HL-60/S4 treated with retinoic acid at 250 ng/mL for 4 days and 3 days (cell line): ENCODE results near the gene TMEM18.
"Not testable (repeated sequence)": the region's sequence is repeated elsewhere in the genome, so short reads cannot be mapped to it uniquely, and the experiment has no call there.

Experiments
- in situ Hi-C: fragments of 300-500 bp; cut with MboI; formaldehyde crosslinking; loops from 2 replicates; pipeline ENCODE4 v1.7.0; 2022; ENCODE audit warnings: low sequenced_read_pairs

Gene TMEM18

DNA sequence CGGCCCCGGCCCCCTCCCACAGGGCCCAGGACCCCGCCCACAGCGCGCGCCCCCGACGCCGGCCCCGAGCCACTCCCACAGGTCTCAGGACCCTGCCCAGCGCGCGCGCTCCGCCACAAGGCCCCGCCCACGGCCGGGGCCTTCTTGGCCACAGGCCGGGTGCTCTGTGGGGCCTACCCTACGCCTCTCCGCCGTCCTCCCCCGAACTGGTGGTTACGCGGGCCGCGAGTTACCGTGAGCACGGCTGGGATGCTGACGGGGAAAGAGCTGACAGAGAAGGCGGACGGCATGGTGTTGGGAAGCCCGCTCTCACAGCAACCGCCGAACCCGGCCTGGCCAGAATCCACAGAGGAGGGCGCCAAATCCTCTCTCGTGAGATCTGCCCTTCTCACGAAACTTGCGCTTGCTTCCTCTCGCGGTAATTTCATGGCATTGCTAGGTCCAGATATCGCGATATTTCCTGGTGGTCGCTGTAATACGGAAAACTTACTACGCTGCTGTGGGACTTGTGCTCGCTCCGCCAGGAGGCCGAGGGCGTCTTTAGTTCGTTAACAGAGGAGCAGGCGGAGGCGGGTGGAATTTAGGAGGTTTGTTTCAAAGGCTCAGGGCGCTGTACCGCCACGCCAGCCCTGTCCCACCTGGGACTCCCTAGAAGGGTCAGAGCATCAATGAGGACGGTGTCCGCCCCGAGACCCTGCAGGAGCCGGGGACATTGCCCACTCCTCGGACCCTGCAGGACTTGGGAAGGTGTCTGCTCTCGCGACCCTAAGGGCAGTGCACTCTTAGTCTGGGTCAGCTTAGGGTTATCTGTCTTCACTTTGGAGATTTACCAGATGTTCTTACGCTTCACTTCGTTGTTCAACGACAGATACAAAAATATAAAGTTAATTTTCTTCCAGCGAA, at the start of gene TMEM18:
TMEM18 (minus strand) TSS at position 351 of the 903 bp plus-strand sequence; CDS start at position 290, 61 bp downstream.
- in situ Hi-C loops, result no loop called here

DNA sequence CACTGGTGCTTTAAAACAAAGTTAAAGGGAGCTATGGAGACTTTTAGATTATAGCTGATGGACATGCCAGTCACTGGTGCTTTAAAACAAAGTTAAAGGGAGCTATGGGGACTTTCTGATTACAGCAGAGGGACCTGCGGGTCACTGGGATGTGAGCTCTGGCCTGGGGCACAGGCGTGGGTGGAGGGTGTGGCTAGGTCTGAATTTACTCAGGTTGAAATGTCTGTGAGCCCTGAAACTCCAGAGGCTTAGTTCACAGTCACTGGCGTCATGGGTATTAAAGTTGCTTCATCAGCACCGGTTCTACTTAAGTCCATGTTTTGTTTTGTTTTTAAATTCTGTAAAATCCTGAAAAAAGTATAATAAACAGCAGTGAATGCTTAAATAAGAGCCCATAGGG, 49.0 kb upstream of the TMEM18 start:
- in situ Hi-C loops, result no loop called here

GRCh38 chr2:725468-725867, 48.3 kb upstream of the TMEM18 start:
- in situ Hi-C loops, result no loop called here

DNA sequence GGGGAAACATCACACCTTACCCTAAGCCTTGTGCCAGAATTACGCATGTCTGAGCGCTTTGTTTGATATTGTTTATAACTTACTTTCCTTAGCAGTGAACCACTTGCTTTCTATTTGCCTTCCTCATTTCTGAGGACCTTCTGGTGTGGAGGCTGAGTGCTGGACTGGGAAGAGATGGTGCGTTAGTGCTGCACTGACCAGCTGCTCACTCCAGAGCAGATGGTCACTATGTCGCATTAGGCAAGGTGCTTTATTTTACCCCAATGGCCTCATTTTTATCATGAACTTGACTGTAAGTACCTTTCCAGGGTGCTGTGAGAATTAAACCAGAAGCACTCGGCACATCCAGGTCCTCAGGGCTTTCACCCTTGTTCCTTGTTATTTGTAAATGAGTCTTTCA, 46.6 kb upstream of the TMEM18 start:
- in situ Hi-C loops, result no loop called here

DNA sequence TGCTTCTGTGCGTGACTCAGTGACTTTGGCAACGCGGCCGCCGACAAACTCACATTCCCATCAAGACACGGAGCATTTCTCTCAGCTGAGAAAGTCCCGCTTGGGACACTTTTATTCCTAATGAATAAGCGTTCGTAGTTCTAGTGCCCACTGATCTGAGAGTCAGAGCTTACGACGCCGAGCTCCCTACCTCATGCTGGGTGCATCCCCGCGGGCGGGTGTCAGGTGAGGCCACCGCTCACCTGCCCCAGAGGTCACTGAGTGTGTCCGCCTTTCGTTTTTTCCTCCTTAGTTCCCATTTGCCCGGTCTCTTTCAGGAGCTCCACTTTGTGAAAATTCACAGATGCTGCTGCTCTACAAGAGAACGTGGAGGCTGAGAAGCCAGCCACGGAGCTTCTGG, 43.6 kb upstream of the TMEM18 start:
- in situ Hi-C loops, result no loop called here

DNA sequence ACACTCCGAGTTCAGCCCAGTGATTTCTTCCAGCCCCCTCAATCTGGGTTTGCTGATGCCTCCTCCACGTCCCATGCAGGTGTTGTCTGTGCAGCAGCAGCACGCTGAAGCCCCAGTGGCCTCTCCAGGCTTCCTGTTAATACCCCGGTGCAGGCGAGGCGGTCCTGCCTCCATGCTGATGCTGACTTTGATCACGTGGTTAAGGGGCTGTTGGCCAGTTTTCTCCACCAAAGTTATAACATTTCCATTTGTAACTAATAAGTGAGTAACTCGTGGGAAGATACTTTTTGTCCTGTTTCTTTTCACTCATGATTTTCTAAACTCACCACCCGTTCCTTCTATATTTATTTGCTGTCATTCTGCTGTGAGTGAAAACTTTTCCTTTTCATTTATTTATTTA, 42.5 kb upstream of the TMEM18 start:
- in situ Hi-C loops, result no loop called here

DNA sequence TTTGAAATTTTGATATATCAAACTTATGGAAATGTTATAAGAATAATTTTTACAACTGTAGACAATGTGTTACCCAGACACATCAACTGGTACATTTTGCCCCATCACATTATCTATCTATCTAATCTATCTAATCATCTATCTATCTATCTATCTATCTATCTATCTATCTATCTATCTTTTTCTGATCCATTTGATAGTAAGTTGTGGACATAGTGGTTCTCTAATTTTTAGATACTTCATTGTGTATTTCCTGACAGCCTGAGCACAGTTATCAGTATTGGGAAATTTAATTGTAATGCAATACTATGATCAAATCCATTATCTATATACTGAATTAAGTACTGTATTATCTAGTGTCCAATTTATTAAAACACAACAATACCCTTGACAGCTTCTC, 42.0 kb upstream of the TMEM18 start:
- in situ Hi-C loops, result no loop called here

GRCh38 chr2:717661-718060, 40.5 kb upstream of the TMEM18 start:
- in situ Hi-C loops, result no loop called here

DNA sequence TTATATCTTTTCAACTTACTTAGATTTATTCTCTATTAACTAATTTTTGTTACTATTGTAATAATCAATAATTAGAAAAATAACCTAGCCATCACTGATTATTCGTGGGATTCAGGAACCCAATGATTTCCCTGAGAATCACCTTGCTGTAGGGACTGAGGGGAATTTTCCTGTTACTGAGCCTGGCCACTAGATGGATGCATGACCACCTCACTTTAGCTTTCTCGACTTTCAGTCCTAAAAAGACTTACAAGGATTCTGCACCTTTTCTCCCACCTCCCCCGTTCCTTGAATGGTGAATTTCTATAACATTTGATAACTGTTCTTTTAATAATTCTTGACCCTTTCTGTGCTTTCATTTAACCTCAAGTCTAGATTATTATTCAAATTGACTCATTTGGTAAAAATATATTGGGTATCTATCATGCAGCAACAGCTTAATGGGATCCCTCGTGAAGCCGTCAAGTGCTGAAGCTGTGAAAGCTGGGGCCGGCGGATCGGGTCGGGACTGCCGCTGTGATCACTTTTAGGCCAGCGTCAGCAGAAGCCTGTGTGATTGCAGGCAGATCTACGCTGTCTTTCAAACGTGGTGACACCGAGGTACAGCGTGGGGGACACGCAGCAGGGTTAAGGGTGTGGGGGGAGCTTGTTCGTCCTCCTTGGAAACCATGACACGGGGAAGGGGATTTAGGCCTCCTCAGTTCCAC, 38.8 kb upstream of the TMEM18 start:
- in situ Hi-C loops, result no loop called here

GRCh38 chr2:715038-715437, 37.8 kb upstream of the TMEM18 start:
- in situ Hi-C loops, result no loop called here

DNA sequence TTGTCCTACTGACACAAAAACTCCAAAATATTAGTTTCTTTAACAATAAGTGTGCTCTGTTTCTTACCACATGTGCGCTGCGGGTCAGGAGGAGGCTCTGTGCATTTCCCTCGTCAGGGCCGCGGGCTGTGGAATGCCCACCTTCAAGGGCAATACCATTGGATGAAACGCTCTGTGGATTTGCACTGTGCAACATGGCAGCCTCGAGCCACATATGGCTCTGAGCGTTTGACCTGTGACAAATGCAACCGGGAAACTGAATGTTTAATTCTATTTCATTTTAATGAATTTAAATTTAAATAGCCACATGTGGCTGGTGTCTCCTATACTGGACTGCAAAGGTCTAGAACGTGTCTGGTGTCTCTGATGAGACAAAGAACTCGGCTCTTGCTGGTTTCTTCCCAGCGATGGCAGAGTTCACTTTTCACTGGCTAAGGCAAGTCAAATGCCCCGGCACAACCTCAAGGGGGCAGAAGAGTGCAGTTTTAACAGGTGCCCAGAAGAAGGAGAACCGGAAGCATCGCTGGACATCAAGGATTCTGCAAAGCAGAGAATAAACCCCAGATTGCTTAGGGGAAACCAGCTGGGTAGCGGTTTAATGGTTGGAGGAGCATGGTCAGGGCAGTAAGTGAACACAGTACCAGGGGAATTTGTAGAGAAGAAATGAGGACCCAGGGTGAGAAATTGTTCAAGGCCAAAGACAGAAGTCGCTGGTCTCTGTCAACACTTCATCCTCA, 37.0 kb upstream of the TMEM18 start:
- in situ Hi-C loops, result no loop called here

DNA sequence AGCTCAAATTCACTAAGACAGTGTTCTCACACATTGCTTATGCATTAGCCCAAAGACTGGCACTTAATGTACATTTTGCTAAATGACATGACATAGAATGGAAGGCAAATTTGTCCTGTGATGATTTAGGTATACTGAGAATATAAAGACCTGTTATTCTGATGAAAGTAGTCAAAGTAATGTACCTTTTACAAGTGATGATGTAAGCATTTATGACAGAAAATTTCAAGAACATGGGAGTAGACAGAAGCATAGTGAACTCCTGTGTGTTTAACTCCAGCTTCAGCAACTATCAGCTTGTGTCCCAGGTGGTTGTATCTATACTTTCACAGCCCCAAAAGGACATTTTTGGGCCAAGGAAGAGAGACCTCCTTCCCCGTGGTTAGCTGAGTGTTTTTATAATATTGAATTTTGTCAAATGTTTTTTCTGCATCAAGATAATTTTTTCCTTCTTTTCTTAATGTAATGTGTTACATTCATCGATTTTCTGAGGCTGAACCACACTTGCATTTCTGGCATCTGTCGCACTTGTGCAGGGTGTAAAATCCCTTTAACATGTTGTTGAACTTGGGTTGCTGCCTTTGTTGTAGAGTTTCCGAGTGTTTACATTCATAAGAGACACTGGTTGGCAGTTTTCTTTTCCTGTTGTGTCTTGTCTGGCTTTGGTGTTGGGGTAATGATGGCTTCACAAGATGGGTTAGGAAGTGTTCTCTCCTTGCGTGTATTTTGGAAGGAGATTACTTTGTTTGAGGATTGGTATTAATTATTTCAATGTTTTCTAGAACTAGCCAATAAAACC, 33.9 kb upstream of the TMEM18 start:
- in situ Hi-C loops, result no loop called here

DNA sequence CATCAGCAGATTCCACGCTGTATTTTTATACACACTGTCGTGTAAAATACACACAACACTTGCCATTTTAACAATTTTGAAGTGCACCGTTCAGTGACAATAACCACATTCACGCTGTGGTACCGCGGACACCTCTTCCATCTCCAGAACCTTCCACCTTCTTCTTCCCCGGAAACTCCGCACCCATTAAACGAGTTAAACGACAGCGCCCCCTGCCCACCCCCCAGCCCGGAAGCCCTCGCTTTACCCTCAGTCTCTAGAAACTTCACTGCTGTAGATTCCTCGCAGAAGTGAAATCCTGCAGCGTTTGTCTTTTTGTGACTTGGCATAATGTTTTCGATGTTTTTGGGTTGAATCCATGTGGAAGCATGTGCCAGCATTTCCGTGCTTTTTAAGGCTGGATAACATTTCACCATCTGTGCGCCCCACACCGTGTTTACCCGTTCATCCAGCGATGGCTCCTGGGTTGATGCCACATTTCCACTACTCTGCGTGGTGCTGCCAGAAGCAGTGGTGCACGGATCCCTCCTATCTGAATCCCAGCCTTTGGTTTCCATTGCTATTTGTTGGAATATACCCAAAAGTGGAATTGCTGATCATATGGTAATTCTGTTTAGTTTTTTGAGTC, 32.0 kb upstream of the TMEM18 start:
- in situ Hi-C loops, result no loop called here

- in situ Hi-C loops, result no loop called here
Measured at GRCh38 chr2:708667-709066, 31.5 kb upstream of the TMEM18 start.

DNA sequence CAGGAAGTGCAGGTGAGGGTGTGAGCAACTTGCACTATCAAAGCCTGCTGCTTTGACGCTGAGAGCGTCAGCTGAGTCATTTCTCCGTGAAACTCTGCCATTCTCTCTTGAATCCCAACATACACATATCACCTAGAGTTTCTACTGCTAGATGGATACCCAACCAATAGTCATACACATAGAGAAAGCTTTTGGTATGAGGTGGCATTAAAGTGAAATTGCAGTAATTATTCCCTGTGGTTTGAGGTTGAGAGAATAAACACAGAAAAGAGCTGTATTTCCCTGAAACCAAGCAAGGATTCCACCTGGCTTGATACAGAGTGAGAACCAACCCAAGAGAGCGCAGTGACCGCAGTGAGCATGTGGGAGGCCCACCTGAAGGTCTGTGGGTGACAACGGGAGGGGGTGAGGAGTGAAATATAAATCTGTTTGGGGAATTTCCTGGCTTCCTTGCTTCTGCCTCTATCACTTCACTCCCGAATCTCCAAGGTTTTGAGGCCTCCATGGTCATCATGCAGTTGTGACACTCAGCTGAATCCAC, 28.8 kb upstream of the TMEM18 start:
- in situ Hi-C loops, result no loop called here

GRCh38 chr2:702765-703164, 25.6 kb upstream of the TMEM18 start:
- in situ Hi-C loops, result not testable (repeated sequence)

- in situ Hi-C loops, result no loop called here
Measured at GRCh38 chr2:696999-697627, 19.9 kb upstream of the TMEM18 start.

GRCh38 chr2:696463-696862, 19.3 kb upstream of the TMEM18 start:
- in situ Hi-C loops, result no loop called here

GRCh38 chr2:694906-695510, 17.8 kb upstream of the TMEM18 start:
- in situ Hi-C loops, result no loop called here
